Omental fat pad (tissue), 4 donors: Measurements from ENCODE around the gene TRAK1. TPM values are rescaled to one million over a fixed set of nuclear protein-coding genes. Genes with fewer than 3 reads are reported as not detected.
"Not testable (repeated sequence)": the region's sequence is repeated elsewhere in the genome, so short reads cannot be mapped to it uniquely, and the experiment has no call there.

ENCODE experiments used
- ATAC-seq: fragments of 150-250 bp; one replicate; pipeline ENCODE4 v1.9.1; 2016; ENCODE audit warnings: mild to moderate bottlenecking, moderate library complexity; ENCODE audit not compliant: low FRiP score
- DNase-seq: peaks from one replicate; pipeline ENCODE4 v3.0.0-alpha.2; 2019; ENCODE audit warnings: low spot score
- total RNA-seq, 4 donors: library from RNA; depleted of rRNA; stranded (reverse); fragments of >200 nt; gene quantifications; one replicate each; pipeline ENCODE4 v1.1.0, GENCODE V29; 2016
- TF ChIP-seq, protein P1 (sequence below), 3 donors: fragments of 450-650 bp; IDR thresholded peaks; one replicate each; pipeline ENCODE4 v1.5.1; 2016 to 2017; ENCODE audit warnings: antibody characterized with exemption in 3 of 3, mild to moderate bottlenecking in 3 of 3, moderate library complexity in 2 of 3

Gene TRAK1, protein sequence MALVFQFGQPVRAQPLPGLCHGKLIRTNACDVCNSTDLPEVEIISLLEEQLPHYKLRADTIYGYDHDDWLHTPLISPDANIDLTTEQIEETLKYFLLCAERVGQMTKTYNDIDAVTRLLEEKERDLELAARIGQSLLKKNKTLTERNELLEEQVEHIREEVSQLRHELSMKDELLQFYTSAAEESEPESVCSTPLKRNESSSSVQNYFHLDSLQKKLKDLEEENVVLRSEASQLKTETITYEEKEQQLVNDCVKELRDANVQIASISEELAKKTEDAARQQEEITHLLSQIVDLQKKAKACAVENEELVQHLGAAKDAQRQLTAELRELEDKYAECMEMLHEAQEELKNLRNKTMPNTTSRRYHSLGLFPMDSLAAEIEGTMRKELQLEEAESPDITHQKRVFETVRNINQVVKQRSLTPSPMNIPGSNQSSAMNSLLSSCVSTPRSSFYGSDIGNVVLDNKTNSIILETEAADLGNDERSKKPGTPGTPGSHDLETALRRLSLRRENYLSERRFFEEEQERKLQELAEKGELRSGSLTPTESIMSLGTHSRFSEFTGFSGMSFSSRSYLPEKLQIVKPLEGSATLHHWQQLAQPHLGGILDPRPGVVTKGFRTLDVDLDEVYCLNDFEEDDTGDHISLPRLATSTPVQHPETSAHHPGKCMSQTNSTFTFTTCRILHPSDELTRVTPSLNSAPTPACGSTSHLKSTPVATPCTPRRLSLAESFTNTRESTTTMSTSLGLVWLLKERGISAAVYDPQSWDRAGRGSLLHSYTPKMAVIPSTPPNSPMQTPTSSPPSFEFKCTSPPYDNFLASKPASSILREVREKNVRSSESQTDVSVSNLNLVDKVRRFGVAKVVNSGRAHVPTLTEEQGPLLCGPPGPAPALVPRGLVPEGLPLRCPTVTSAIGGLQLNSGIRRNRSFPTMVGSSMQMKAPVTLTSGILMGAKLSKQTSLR
- total RNA-seq: 10 to 100 TPM; 21.4 to 42.9 (median 37.0) TPM

DNA sequence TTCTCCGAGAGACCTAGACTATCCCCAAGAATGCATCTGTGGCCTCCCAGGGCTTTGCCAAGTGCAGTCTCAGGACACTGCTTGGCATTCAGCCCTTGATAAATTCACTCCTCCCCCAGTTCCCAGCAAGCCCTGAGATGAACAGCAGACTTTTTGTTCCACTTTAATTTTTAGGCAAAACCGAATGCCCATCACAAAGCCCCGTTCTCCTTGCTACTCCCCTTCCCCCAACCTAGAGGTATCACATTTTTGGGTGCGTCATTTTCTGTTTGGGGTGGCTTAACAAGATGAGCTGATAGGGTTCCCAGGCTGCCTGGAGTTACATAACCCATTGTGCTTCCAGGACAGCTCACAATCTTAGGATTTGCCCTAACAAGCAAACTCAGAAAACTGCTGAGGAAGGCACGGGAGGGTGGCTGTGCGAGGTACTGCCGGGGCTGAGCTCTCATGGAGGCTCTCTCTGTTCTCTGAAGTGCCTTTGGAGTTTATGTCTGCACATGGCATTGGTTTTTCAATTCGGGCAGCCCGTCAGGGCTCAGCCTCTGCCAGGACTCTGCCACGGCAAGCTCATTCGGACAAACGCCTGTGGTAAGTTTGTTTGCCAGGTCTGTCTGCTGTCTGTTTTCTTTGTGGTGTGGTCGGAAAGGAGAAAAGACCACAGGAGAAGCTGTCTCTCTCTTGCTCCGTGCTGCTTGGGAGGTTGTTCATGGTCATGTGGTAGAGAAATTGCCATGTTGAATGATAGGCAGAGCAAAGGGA is at the start of gene TRAK1:
TSS of gene TRAK1 (plus strand) at position 385 of the 759 bp plus-strand sequence. CDS start at position 498, 113 bp downstream.
- TF ChIP-seq, protein P1, sequence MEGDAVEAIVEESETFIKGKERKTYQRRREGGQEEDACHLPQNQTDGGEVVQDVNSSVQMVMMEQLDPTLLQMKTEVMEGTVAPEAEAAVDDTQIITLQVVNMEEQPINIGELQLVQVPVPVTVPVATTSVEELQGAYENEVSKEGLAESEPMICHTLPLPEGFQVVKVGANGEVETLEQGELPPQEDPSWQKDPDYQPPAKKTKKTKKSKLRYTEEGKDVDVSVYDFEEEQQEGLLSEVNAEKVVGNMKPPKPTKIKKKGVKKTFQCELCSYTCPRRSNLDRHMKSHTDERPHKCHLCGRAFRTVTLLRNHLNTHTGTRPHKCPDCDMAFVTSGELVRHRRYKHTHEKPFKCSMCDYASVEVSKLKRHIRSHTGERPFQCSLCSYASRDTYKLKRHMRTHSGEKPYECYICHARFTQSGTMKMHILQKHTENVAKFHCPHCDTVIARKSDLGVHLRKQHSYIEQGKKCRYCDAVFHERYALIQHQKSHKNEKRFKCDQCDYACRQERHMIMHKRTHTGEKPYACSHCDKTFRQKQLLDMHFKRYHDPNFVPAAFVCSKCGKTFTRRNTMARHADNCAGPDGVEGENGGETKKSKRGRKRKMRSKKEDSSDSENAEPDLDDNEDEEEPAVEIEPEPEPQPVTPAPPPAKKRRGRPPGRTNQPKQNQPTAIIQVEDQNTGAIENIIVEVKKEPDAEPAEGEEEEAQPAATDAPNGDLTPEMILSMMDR (IDR thresholded peaks at IDR 0.05): no peak
- ATAC-seq: peak; percentile 24
- no peak for DNase-seq

DNA sequence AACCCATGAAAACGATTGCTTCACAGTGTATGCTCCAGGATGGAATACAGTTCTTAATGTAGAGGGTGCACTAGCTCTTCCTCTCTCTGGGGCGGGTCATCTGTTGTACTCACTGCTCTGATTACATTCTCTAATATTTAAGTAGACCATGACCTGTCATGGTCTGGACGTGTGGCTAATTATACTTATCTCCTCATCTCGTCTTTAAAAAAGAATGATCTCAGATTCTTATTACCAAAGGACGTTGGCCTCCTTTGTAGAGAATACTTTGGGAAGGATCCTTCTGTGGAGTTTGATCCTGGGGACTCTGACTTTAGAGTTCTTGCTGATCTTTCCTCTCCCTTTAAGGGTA is 48.4 kb upstream of the TRAK1 start:
- ATAC-seq (no peak), DNase-seq (no peak)
- TF ChIP-seq, protein P1 (IDR thresholded peaks at IDR 0.05): no peak

DNA sequence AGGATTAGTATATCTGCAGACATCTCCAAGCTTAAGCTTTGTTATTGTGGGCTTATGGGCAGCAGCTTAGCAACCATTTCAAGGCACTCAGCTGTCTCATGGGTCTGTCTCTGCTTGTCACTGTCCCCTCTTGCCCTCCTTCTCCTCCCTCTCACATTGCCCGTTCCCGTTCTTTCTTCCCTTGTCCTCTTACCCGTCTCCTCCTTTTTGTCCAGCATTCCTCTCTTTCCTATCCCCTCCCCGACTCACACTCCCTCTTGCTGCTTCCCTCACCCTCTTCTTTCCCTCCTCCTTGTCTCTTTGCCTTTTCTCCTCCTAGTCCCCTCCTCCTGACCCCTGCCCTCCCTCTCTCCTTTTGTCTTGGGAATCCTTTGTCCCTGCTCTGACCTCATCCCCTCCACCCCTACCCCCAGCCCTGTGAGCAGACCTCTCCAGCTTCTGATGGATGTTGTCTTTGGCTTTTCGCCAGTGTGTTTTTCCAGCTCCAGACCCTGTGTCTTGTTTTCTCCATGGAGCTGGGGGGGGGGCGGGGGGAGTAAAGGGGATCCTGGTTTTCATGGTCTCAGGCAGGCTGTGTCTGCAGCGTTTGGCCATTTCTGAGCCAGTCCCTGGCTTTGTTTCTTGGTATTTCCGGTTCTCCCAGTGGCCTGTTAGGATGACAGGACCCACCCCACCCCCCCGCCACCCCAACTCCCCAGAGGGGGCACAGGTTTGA is 47.9 kb upstream of the TRAK1 start:
- no peak for ATAC-seq
- TF ChIP-seq, protein P1 (IDR thresholded peaks at IDR 0.05): no peak
- DNase-seq: no peak

DNA sequence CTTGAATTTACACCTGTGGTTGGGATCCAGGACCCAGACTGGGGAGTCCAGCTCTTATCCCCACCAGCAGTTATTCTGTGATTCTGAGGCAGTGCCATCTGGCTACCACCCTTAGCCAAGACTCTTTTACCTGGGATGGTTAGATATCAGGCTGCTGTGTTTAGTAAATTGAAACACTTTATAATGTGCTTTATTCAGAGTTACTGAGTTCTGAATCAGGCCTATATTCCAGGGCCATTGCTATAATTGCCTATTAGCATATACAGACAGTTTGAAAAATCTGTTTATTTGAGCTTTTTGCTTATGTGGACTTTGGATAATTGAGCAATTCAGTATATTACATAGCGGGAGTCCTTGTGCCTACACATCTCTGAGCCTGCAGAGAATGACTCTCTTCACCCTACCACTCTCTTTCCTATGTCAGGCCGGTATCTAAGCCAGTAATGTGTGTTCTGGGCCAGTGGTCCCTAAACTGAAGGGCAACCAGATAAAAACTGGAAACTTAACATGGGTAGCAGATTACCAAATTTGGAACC is 45.4 kb upstream of the TRAK1 start:
- ATAC-seq (no peak), DNase-seq (no peak)
- TF ChIP-seq, protein P1 (IDR thresholded peaks at IDR 0.05): no peak

DNA sequence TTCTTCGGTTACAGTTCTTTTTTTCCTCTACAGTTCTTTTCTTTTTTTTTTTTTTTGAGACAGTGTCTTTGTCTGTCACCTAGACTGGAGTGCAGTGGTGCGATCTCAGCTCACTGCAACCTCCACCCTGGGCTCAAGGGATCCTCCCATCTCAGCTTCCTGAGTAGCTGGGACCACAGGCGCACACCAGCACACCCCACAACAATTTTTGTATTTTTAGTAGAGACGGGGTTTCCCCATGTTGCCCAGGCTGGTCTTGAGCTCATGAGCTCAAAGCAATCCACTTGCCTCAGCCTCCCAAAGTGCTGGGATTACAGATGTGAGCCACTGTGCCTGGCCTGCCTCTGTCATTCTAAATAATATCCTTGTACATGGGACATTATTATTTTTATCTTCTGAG is 42.6 kb upstream of the TRAK1 start:
- not testable (repeated sequence) for DNase-seq, ATAC-seq

DNA sequence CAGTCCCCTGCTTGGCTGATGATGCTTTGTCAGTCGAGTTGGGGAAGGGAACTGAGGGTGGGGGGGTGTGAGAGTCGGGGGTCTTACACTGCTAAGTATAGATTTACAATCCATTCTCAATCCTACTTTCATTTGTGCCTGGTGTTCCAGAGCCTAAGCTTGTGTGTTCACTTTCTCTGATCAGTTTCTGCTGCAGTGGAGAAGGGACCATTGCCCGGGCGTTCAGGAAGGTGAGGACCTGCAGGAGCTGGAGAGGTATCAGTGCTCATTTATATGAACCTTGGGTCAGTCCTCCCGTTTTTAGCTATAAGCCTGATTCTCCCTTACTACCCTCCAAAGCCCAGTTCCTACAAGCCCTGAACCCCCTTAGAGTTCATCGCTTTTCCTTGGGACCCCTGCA is 41.0 kb upstream of the TRAK1 start:
- TF ChIP-seq, protein P1 (IDR thresholded peaks at IDR 0.05): no peak
- DNase-seq (no peak), ATAC-seq (no peak)
